ENCODE data around the gene MRPL14.
"Not testable (repeated sequence)": the region's sequence is repeated elsewhere in the genome, so short reads cannot be mapped to it uniquely, and the experiment has no call there.

Gene MRPL14

DNA sequence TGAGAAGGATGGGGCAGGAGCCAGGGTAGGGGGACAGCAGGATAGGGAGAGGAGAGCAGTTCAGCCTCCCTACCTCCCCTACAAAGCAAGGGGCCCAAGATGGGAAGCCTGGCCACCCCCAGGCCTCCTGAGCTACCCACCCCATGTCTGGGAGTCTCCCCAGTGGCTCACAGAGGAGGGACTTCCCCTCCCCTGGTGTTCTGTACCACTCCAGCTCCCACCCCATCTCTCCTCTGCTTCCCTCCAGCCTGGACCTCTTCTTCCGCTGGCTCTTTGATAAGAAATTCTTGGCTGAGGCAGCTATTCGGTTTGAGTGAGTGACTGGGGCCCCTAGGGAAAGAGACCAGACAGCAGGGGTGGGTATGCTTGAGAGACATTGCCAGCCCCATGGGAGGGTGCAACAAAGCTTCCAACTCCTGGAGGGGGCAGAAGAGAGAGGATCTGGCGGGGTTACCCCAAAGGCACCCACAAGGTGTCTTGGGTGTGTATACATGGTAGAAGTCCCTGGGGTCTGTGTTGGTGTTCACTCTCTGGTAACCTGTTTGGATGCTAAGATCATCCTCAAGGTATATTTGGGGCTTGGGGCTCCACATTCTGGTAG, 23.2 kb upstream of the MRPL14 start:
- DNase-seq (ENCODE audit: extremely low read depth in 1 of 2, low read depth in 1 of 2): no peak

DNA sequence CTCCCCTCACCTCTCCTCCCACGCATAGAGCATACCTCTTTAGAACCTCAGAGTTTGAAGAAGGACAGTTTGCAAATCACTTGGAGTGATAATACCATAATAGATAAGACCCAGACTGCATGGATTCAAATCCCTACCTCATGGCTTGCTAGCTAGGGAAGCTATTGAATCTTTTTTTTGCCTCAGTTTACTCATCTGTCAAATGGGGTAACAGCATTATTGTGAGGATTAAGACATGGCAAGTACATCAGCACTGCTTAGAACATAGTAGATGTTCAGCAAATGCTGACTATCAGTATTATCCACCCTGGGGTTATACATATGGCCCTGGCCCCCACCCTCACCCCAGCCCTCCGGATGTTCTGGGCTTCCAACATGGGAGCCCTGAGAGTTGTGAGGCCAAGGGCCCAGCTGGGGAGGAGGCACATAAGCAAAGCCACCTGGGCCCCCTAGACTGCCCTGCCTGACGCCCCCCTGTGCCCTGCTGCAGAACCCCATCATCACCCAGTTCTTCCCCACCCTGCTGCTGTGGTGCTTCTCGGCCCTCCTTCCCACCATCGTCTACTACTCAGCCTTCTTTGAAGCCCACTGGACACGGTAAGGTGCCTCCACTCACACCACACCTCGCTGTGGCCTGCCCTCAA, 22.2 kb upstream of the MRPL14 start:
- no peak for DNase-seq (ENCODE audit: extremely low read depth in 1 of 2, low read depth in 1 of 2)

DNA sequence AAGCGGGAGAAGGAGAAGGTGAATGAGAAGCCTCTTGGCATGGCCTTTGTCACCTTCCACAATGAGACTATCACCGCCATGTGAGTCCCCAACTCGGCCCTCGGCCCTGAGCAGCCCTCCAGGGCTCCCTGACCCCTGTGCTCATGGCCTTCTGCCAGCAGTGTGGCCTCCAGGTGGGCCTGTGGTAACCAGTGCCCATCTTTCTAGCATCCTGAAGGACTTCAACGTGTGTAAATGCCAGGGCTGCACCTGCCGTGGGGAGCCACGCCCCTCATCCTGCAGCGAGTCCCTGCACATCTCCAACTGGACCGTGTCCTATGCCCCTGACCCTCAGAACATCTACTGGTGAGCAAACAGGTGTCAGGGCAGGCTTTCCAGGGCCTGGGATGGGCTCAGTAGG, 21.1 kb upstream of the MRPL14 start:
- DNase-seq (ENCODE audit: extremely low read depth in 1 of 2, low read depth in 1 of 2): no peak

DNA sequence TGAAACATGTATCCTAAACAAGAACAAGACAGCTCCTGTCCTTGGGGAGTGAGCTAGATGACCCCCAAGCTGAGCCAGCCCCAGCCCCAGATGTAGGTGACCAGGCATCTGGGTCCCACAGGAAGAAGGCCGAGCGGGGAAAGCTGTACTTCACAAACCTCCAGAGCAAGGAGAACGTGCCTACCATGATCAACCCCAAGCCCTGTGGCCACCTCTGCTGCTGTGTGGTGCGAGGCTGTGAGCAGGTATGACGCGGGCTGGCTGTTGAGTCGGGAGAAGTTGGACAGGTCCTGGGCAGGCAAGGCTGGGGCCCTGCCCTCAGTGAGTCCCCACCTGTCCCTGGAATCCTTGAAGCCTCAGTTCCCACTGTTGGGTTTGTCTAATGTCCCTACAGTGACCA, 20.0 kb upstream of the MRPL14 start:
- no peak for DNase-seq (ENCODE audit: extremely low read depth in 1 of 2, low read depth in 1 of 2)

DNA sequence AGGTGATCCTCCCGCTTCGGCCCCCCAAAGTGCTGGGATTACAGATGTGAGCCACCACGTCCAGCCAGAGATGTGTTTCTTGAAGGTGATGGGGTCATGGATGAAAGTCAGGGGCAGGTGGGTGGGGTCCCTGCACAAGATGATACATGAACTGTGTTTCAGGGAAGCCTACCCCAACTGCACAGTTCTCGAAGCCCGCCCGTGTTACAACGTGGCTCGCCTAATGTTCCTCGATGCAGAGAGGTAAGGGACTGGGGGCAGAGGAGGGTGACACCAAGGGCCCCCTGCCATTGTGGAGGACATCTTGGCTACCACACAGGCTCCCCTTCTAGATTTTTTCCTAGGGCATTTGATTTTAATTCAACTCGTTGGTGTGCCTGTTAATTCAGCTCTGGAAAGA, 19.4 kb upstream of the MRPL14 start:
- no peak for DNase-seq (ENCODE audit: extremely low read depth in 1 of 2, low read depth in 1 of 2)

DNA sequence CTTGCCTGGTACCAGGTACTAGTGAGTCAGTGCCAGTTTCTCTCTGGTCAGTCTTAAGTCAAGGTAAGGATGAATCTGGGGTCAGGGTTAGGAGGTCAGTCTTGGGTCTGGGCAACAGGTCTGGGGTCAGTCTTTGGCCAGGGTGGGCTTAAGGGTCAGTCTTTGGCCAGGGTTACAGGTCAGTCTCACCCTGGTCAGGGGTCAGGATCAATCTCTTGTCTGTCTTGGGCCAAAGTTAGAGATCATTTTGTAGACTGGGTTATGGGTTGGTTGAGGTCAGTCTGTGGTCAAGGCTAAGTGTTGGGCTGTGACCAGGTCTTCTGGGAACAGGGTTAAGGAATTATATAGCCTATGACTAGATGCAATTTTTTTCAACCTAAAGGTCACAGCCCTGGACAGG, 18.6 kb upstream of the MRPL14 start:
- DNase-seq (ENCODE audit: extremely low read depth in 1 of 2, low read depth in 1 of 2): no peak

DNA sequence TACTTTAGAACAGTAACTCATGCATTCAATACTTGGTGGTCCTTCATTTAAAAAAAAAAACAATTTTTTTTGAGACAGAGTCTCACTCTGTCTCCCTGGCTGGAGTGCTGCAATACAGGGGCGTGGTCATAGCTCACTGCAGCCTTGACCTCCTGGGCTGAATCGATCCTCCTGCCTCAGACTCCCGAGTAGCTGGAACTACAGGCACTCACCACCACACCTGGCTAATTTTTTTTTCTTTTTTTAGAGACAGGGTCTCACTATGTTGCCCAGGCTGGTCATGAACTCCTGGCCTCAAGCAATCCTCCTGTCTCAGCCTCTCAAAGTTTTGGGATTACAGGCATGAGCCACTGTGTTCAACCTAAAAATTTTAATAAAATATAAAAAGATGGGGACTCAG, 17.3 kb upstream of the MRPL14 start:
- DNase-seq (ENCODE audit: extremely low read depth in 1 of 2, low read depth in 1 of 2): not testable (repeated sequence)

DNA sequence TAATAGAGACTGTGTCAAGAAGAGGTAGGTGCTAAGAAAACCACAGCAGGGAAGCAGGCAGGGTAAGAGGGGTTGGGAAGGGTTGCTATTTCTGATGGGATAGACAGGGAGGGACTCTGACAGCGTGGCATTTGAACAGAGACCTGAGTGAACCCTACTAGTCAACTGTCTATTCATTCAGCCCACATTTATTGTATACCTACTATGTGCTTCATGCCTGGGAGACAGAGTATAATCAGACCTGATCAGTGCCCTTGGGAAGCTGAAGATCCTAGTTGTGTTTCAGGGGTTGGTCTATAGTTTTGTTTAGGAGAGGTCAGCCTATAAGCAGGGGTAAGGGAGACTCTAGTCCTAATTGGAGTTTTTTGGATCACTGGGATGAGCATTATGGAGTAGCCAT, 16.5 kb upstream of the MRPL14 start:
- DNase-seq (ENCODE audit: extremely low read depth in 1 of 2, low read depth in 1 of 2): no peak

DNA sequence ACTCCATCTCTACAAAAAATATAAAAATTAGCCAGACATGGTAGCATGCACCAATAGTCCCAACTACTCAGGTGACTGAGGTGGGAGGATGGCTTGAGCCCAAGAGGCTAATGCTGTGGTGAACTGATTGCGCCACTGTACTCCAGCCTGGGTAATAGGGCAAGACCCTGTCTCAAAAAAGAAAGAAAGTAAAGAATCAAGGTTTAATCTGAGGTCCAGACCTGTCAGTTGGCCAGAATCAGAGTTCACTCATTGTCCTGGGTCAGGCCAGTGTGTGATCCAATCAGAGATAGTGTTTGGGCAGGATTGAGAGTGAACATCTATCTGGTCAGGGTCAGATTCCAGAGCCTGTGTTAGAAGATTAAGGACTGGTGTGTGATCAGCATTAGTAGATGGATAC, 15.6 kb upstream of the MRPL14 start:
- DNase-seq (ENCODE audit: extremely low read depth in 1 of 2, low read depth in 1 of 2): no peak

DNA sequence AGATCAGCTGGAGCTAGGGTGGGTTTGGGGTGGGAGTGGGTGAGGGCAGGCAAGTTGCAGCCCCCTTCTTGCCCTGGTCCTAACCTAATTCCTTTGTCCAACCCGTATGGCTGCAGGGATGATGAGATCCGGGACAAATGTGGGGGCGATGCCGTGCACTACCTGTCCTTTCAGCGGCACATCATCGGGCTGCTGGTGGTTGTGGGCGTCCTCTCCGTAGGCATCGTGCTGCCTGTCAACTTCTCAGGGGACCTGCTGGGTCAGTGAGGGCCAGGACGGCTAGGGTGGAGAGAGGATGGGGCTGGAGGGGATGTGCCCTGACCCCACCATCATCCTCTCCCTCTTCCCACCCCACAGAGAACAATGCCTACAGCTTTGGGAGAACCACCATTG, 12.1 kb upstream of the MRPL14 start:
- DNase-seq (ENCODE audit: extremely low read depth in 1 of 2, low read depth in 1 of 2): no peak

DNA sequence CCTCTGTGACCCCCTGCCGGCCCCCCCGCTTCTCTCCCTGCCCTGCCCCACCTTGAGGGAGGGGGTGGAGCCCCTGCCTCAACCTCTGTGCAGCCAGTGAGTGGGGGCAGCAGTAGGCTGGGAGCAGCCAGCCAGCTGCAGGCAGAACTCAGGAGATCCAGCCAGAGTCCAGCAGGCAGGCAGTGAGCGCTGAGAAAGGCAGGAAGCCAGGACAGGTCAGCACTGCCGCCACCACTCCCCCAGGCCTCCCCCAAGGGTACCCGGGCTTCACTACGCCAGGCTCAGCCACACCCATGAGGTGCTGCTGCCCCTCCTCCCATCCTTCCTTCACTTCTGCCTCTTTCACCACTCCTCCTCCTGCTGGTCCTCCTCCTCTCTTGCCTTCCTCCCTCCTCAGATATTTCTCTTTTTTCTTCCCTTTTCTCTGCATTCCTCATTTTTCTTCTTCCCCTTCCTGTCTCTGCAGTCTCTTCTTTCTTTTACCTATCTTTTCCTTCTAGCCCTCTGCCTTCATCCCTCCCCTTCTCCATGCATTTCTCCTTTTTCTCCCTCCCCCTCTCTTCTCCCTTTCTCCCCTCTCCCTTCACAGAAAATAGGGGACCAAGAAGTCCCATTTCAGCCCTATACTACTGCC, 11.6 kb upstream of the MRPL14 start:
- no peak for DNase-seq (ENCODE audit: extremely low read depth in 1 of 2, low read depth in 1 of 2)

DNA sequence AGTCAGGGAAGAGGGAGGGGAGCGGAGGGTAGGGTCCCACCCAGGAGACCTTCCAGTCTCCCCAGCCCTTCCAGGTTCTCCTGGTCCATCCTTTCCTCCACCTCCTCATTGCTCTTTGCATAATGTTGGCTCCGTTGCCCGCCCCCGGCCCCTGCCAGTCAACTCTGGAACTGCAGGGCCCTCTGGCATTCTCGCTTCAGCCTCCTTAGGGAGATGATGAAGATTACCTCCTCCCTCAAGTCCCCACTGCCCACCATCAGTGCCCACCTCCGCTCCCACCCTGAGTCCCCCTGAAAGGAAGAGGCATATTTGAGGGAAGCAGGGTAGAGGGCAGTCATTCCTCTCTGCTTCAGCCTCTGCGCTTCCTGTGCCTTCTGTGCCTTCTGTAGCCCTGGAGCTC, 8.6 kb upstream of the MRPL14 start:
- DNase-seq (ENCODE audit: extremely low read depth in 1 of 2, low read depth in 1 of 2): no peak

DNA sequence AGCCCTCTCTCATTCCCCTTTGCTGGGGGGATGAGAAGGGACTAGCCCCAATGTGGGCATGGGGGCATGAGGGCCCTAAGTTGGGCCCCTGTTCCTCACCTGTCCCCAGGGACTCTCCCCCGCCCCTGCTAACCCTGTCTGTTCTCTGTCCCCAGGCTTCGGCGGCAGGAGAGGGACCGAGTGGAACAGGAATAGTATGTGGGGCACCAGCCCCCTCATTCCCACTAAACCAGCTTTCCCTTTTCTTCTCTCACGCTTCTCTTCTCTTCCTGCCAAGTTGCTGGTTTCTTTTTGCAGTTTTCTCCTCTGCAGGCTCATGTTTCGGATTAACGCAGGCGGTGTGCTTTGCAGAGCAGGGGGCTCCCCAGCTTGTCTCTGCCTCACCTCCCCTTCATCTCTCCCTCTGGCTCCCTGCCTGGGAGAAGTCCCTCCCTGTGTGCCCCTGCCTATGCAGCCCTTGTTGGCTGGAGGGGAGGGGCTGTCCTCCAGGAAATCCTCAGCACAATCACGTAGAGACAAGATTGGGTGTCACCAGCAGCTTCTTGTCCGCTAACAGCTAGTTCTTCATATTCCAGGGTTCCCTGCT, 8.0 kb upstream of the MRPL14 start:
- DNase-seq (ENCODE audit: extremely low read depth in 1 of 2, low read depth in 1 of 2): no peak

DNA sequence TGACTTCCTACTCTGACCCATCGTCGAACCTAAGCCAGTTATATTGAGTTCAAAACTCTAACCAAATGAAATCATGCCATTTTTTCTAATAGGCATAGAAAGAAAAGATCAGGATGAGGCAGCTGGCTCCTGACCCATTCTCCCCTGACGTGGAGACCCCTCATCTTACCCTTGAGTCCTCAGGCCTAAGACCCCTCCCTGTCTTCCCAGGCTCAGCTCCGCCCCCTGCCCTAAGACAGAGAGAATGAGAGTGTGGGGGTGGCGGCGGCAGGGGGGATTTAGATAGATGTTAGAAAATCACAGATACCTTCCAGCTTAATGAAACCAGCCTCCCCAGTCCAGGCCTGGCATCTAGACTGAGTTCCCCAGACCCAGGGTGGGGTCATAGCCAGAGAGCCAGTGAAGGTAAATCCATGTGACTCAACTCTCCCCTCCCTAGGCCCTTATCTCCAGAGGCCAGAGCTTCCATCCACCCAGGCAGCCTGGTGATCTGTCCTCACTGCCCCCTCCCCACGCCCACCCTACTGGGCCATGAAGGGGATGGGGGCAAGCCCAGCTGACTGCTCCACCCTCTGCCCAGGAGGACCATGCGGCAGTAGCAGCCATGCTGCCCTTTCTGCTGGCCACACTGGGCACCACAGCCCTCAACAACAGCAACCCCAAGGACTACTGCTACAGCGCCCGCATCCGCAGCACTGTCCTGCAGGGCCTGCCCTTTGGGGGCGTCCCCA, 6.9 kb upstream of the MRPL14 start:
- no peak for DNase-seq (ENCODE audit: extremely low read depth in 1 of 2, low read depth in 1 of 2)

DNA sequence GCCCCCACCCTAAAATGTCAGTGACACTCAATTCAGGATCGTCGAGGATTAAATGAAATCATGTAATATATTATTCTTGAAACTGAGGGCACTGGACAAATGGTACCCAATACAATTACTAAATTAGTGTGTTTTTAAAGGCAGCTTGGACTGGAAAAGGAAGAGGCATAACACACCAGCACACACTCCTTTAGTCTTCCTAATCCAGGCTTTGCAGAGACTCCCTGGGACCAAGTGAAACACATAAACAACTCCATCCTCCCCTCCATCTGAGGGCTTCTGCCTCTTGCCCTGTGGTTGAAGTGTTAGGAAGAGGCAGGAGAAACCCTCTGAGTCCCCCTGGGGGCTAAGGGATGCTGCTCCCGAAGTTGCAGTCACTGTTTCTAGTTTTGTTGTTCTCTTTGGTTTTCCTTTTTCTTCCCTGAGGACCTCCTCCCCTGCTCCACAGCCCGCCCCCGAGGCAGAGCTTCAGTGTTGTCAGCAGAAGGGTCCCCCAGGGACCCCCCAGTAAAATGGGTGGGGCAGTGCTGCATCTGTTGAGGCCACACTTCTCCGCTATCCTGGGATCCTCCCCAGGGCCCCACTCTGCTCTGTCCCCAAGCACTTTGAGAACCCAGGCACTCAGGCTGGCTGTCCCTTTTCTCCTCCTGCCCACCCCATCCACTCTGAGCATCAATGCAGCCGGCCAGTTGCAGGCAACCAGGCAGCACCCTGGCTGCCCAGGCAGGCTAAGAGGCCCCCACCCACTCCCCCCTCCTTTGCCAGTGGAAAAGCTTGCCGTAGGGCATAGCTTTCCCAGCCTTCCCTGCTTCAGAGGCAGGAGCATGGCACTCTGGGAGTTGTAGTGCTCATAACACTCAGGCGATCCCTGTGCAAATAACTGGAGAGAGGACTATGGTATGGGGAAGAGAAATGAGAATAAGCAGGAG, 6.0 kb upstream of the MRPL14 start:
- no peak for DNase-seq (ENCODE audit: extremely low read depth in 1 of 2, low read depth in 1 of 2)

DNA sequence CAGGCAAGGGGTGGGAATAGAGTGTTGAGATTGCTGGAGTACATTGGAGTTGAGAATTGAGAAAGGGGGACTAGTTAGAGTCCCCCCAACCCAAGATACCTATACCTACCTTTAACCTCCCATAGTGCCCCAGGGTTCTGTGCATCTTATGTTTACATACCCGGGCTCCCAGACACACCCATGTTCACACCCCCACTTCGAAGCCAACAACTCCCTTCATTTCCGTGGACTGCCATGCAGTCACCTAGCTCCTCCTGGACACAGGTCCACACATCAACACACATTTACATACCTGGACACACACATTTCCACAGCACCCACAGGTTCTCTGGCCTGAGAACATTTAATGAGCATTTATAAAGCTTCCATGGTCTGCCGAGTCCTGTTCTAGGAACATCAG, 5.2 kb upstream of the MRPL14 start:
- no peak for DNase-seq (ENCODE audit: extremely low read depth in 1 of 2, low read depth in 1 of 2)

DNA sequence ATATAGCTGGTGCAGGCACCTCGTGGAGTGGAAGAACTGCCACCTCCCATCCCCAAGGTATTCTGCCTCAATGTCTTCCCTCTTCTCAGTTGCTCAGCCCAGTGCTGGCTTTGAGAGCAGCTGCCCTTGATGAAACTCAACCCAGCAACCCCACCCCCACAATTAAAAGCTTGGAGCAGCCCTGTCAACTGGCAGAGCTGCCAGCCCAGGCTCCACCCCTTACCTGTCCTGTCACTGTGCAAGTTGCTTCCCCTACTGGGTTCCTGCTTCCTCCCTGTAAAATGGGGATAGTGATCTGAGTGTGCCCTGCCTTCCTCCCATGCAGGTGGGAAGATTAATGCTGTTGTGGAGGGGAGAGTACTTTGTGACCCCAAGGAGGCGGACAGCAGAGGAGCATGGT, 4.6 kb upstream of the MRPL14 start:
- no peak for DNase-seq (ENCODE audit: extremely low read depth in 1 of 2, low read depth in 1 of 2)

DNA sequence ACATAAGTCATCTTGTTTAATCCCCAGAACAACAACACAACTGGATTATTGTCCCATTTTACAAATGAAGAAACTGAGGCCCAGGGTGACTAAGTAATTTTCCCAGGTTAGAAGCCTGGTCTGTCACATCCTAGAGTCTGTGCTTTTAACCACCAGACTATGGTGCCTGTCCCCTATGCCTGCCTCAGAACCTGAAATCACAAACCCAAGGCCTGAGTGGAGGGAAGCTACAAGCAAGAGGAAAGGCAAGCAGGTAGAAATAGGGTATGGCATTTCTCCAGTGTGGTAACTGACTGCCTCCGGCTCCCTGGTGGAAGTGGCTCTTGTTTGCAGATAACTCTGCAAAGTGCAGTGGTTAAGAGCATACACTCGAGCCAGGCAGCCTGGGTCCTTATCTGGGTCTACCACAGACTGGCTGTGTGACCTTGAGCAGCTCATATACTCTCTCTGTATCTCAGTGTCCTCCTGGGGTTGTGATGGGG, 2.6 kb upstream of the MRPL14 start:
- DNase-seq (ENCODE audit: extremely low read depth in 1 of 2, low read depth in 1 of 2): no peak

DNA sequence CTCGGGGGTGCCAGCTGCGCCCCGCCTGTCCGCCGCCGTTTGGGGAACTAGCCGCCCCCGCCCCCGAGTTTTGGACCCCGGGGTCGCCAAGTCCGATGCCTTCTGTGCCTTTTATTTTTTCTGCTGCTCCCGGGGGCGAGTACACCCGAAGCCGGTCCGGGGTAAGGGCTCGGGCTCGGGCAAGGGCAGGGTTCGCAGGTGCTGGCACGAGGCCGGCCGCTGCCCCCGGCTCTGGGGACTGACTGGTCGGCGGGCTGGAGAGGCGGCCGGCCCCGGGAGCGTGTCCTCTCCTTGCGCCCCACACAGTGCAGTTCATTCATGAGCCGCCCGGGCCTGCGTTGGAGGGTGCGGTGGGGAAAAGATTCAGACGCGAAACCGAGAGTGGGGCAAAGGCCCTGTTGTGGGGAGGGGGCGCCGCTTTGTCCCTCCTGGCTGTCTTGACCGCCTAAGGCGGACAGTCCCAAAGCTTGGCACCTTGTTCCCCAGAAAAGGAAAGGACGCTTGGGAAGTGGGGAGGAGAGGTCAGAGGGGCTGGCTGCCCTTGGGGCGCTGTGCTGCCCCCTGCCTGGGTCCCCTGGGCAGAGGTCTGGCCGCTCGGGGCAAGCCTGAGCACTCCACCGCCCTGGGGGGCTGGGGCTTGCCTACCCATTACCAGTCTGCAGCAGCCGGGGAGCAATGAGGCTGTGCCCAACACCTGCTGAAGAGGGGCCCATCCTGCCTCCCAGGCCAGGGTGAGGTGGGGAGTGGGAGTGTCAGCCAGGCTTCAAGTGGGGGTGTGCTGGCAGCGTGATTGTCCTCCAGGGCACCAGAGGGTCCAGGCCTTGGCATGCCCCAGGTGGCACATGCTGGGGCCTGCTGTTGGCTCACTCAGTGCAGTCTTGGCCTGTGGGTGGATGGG, 1.0 kb upstream of the MRPL14 start:
- no peak for DNase-seq (ENCODE audit: extremely low read depth in 1 of 2, low read depth in 1 of 2)
